GM23338 (cell line): ENCODE results near the gene AP1S3. TPM values are rescaled to one million over a fixed set of nuclear protein-coding genes. Genes with fewer than 3 reads are reported as not detected.

Source experiments
- ATAC-seq: fragments of 200-7000 bp; cut with Tn5 transposase; 3 replicates; pipeline ENCODE4 v1.9.1; 2020
- DNase-seq: peaks from one replicate; pipeline ENCODE4 v3.0.0-alpha.2; 2015; ENCODE audit warnings: low spot score
- H2AFZ ChIP-seq: fragments of 200-600 bp; sonication (generic); 2 replicates; pipeline ENCODE4 v1.8.0; 2016; ENCODE audit warnings: antibody characterized with exemption, mild to moderate bottlenecking, moderate library complexity
- H3F3A ChIP-seq: fragments of 200-600 bp; sonication (generic); replicated peaks from 2 replicates; pipeline ENCODE4 v1.8.0; 2017; ENCODE audit warnings: antibody characterized with exemption, mixed run types, low read depth
- H3K27ac ChIP-seq: fragments of 200-600 bp; sonication (generic); 2 replicates; pipeline ENCODE4 v1.6.1; 2016; ENCODE audit warnings: low read depth
- H3K27me3 ChIP-seq: fragments of 200-600 bp; sonication (generic); 2 replicates; pipeline ENCODE4 v1.8.0; 2016; ENCODE audit warnings: mild to moderate bottlenecking, mixed run types, moderate library complexity; ENCODE audit not compliant: insufficient read depth
- H3K36me3 ChIP-seq: fragments of 200-600 bp; sonication (generic); 2 replicates; pipeline ENCODE4 v1.8.0; 2016; ENCODE audit warnings: mild to moderate bottlenecking; ENCODE audit not compliant: insufficient read depth
- H3K4me1 ChIP-seq: fragments of 200-600 bp; sonication (generic); 2 replicates; pipeline ENCODE4 v1.8.0; 2016; ENCODE audit warnings: mild to moderate bottlenecking, moderate library complexity; ENCODE audit not compliant: insufficient read depth
- H3K4me2 ChIP-seq: fragments of 200-600 bp; sonication (generic); 2 replicates; pipeline ENCODE4 v1.7.1; 2017; ENCODE audit warnings: mixed run types
- H3K4me3 ChIP-seq: fragments of 200-600 bp; sonication (generic); 2 replicates; pipeline ENCODE4 v1.6.1; 2016; ENCODE audit warnings: mixed run types
- H3K79me2 ChIP-seq: fragments of 200-600 bp; sonication (generic); replicated peaks from 2 replicates; pipeline ENCODE4 v1.8.0; 2017; ENCODE audit warnings: mild to moderate bottlenecking; ENCODE audit not compliant: insufficient read depth
- H3K9me2 ChIP-seq: fragments of 200-600 bp; sonication (generic); 2 replicates; pipeline ENCODE4 v1.8.0; 2017; ENCODE audit not compliant: insufficient read depth
- H4K20me1 ChIP-seq: fragments of 200-600 bp; sonication (generic); replicated peaks from 2 replicates; pipeline ENCODE4 v1.8.0; 2017; ENCODE audit warnings: mild to moderate bottlenecking; ENCODE audit not compliant: insufficient read depth
- H3K27ac Mint-ChIP-seq: 2 replicates; pipeline ENCODE4 v1.8.0; 2020; ENCODE audit warnings: inconsistent platforms, mild to moderate bottlenecking, moderate library complexity, mixed read lengths
- H3K27me3 Mint-ChIP-seq: 3 replicates; pipeline ENCODE4 v1.8.0; 2022; ENCODE audit warnings: low read depth, mild to moderate bottlenecking, moderate library complexity, mixed read lengths, inconsistent platforms; ENCODE audit not compliant: insufficient read depth, poor library complexity
- H3K36me3 Mint-ChIP-seq: 3 replicates; pipeline ENCODE4 v1.8.0; 2021; ENCODE audit warnings: low read depth, mild to moderate bottlenecking, inconsistent platforms, moderate library complexity, mixed read lengths
- H3K4me1 Mint-ChIP-seq: 3 replicates; pipeline ENCODE4 v1.8.0; 2020; ENCODE audit warnings: mild to moderate bottlenecking, inconsistent platforms, mixed read lengths
- H3K4me3 Mint-ChIP-seq: 3 replicates; pipeline ENCODE4 v1.8.0; 2021; ENCODE audit warnings: moderate library complexity, mild to moderate bottlenecking, inconsistent platforms, mixed read lengths
- H3K9me3 Mint-ChIP-seq: 3 replicates; pipeline ENCODE4 v1.8.0; 2020; ENCODE audit warnings: moderate library complexity, mild to moderate bottlenecking, inconsistent platforms, mixed read lengths
- EZH2 ChIP-seq: fragments of 200-600 bp; sonication (generic); IDR thresholded peaks from one replicate; pipeline ENCODE4 v1.8.0; 2017; ENCODE audit warnings: antibody characterized with exemption, mild to moderate bottlenecking, low read depth; ENCODE audit not compliant: unreplicated experiment
- JUNB ChIP-seq: IDR thresholded peaks from one replicate; pipeline ENCODE4 v1.6.1; 2016; ENCODE audit warnings: antibody characterized with exemption; ENCODE audit not compliant: unreplicated experiment
- NANOG ChIP-seq: IDR thresholded peaks from 2 replicates; pipeline ENCODE4 v1.6.1; 2016; ENCODE audit warnings: antibody characterized with exemption, borderline replicate concordance
- POLR2AphosphoS5 ChIP-seq: IDR thresholded peaks from 2 replicates; pipeline ENCODE4 v1.6.1; 2016; ENCODE audit warnings: antibody characterized with exemption, low read depth
- ZNF114 ChIP-seq: fragments of 250-450 bp; sonication (Bioruptor Pico); IDR thresholded peaks from 2 replicates; pipeline ENCODE4 v1.5.0; 2020; ENCODE audit warnings: mild to moderate bottlenecking, moderate library complexity
- ZNF331 ChIP-seq: fragments of 250-450 bp; sonication (Bioruptor Pico); IDR thresholded peaks from 2 replicates; pipeline ENCODE4 v1.5.0; 2020; ENCODE audit warnings: low read depth, mild to moderate bottlenecking, moderate library complexity
- polyA plus RNA-seq: library from polyadenylated mRNA; unstranded; fragments of >200 nt; fragmentation: Nextera tagmentation; extraction: Ambion mirVana; gene quantifications from 2 replicates; pipeline ENCODE4 v1.2.1, GENCODE V29; 2016
- total RNA-seq: library from RNA; depleted of rRNA; stranded (reverse); fragments of >200 nt; shearing (Covaris generic); gene quantifications from 2 replicates; pipeline ENCODE4 v1.2.3, GENCODE V29; 2014
- TF ChIP-seq, protein P1 (sequence below): fragments of 250-450 bp; sonication (Bioruptor Pico); IDR thresholded peaks from 2 replicates; pipeline ENCODE4 v1.5.0; 2020; ENCODE audit warnings: mild to moderate bottlenecking, moderate library complexity
- TF ChIP-seq, protein P2 (sequence below): IDR thresholded peaks from one replicate; pipeline ENCODE4 v1.6.1; 2018; ENCODE audit warnings: antibody characterized with exemption; ENCODE audit not compliant: unreplicated experiment
- TF ChIP-seq, protein P3 (sequence below), 2 experiments: fragments of 200-600 bp in 1 of 2; sonication (generic) in 1 of 2; conservative IDR thresholded peaks; 2 replicates each; pipeline versions ENCODE4 v1.5.1 to v1.6.1; 2016 to 2017; ENCODE audit warnings: antibody characterized with exemption in 2 of 2, low read depth in 2 of 2, mild to moderate bottlenecking in 2 of 2, moderate library complexity in 1 of 2
- TF ChIP-seq, protein P4 (sequence below): IDR thresholded peaks from 2 replicates; pipeline ENCODE4 v1.6.1; 2016; ENCODE audit warnings: antibody characterized with exemption

The AP1S3 gene
- total and polyA plus RNA-seq, 2 experiments from 2014 or later, result 8.8 to 25.5 TPM

DNA sequence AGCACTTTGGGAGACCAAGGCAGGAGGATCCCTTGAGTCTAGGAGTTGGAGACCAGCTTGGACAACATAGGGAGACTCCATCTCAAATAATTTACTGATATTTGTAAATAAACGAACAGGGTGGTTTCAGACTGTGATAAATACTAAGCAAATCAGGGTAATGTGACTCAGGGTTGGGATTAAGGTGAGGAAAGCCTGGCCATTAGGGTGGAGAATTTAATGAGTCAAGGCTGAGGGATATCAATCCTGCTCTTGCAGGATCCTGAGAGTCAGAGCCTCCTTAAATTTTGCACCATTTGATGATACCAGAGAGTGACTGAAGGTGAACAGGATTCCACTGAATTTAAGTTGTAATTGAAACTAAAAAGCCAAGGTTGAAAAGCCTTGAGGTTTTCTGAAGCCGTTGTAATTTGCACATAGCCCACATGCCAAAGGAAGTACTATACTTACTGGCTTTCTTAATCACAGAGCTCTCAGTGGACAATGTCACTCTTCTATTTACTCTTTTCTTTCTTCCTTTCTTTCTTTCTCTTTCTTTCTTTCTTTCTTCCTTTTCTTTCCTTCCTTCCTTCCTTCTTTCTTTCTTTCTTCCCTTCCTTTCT is 28.6 kb upstream of the AP1S3 start:
- H3K27ac Mint-ChIP-seq, result no peak overlapping the region

More for the DNA sequence above, 28.6 kb upstream of the AP1S3 start:
- Histone ChIP-seq H4K20me1 (no peaks in the 10 kb centered on the region), H3K27me3 (no peaks in the 10 kb centered on the region), H3F3A (no peaks in the 10 kb centered on the region), H3K79me2 (no peaks in the 10 kb centered on the region), H3K4me3 (no peak overlapping the region), H3K9me2 (no peaks in the 10 kb centered on the region), H3K36me3 (no peaks in the 10 kb centered on the region), H3K27ac (peak overlapping the region; percentile 57), H3K4me1 (no peaks in the 10 kb centered on the region), H2AFZ (no peak overlapping the region), H3K4me2 (no peak overlapping the region)
- Mint-ChIP-seq H3K4me1 (peaks cover 3% of the 10 kb centered on the region; the same call in 1 of the 3 replicates), H3K27me3 (peaks cover 6% of the 10 kb centered on the region), H3K4me3 (no peak overlapping the region), H3K9me3 (no peaks in the 10 kb centered on the region), H3K36me3 (0 out of 3 replicates have a peak, but pooled peaks cover 3% of the 10 kb centered on the region)
- DNase-seq (peak; percentile 32), ATAC-seq (no peak)
- TF ChIP-seq, protein P1, sequence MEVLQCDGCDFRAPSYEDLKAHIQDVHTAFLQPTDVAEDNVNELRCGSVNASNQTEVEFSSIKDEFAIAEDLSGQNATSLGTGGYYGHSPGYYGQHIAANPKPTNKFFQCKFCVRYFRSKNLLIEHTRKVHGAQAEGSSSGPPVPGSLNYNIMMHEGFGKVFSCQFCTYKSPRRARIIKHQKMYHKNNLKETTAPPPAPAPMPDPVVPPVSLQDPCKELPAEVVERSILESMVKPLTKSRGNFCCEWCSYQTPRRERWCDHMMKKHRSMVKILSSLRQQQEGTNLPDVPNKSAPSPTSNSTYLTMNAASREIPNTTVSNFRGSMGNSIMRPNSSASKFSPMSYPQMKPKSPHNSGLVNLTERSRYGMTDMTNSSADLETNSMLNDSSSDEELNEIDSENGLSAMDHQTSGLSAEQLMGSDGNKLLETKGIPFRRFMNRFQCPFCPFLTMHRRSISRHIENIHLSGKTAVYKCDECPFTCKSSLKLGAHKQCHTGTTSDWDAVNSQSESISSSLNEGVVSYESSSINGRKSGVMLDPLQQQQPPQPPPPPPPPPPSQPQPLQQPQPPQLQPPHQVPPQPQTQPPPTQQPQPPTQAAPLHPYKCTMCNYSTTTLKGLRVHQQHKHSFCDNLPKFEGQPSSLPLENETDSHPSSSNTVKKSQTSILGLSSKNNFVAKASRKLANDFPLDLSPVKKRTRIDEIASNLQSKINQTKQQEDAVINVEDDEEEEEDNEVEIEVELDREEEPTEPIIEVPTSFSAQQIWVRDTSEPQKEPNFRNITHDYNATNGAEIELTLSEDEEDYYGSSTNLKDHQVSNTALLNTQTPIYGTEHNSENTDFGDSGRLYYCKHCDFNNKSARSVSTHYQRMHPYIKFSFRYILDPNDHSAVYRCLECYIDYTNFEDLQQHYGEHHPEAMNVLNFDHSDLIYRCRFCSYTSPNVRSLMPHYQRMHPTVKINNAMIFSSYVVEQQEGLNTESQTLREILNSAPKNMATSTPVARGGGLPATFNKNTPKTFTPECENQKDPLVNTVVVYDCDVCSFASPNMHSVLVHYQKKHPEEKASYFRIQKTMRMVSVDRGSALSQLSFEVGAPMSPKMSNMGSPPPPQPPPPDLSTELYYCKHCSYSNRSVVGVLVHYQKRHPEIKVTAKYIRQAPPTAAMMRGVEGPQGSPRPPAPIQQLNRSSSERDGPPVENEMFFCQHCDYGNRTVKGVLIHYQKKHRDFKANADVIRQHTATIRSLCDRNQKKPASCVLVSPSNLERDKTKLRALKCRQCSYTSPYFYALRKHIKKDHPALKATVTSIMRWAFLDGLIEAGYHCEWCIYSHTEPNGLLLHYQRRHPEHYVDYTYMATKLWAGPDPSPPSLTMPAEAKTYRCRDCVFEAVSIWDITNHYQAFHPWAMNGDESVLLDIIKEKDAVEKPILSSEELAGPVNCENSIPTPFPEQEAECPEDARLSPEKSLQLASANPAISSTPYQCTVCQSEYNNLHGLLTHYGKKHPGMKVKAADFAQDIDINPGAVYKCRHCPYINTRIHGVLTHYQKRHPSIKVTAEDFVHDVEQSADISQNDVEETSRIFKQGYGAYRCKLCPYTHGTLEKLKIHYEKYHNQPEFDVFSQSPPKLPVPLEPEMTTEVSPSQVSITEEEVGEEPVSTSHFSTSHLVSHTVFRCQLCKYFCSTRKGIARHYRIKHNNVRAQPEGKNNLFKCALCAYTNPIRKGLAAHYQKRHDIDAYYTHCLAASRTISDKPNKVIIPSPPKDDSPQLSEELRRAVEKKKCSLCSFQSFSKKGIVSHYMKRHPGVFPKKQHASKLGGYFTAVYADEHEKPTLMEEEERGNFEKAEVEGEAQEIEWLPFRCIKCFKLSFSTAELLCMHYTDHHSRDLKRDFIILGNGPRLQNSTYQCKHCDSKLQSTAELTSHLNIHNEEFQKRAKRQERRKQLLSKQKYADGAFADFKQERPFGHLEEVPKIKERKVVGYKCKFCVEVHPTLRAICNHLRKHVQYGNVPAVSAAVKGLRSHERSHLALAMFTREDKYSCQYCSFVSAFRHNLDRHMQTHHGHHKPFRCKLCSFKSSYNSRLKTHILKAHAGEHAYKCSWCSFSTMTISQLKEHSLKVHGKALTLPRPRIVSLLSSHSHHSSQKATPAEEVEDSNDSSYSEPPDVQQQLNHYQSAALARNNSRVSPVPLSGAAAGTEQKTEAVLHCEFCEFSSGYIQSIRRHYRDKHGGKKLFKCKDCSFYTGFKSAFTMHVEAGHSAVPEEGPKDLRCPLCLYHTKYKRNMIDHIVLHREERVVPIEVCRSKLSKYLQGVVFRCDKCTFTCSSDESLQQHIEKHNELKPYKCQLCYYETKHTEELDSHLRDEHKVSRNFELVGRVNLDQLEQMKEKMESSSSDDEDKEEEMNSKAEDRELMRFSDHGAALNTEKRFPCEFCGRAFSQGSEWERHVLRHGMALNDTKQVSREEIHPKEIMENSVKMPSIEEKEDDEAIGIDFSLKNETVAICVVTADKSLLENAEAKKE (CRISPR knock-in tag), result no peak
- TF ChIP-seq POLR2AphosphoS5, result no peak
- no peak for TF ChIP-seq NANOG
- TF ChIP-seq, protein P2, sequence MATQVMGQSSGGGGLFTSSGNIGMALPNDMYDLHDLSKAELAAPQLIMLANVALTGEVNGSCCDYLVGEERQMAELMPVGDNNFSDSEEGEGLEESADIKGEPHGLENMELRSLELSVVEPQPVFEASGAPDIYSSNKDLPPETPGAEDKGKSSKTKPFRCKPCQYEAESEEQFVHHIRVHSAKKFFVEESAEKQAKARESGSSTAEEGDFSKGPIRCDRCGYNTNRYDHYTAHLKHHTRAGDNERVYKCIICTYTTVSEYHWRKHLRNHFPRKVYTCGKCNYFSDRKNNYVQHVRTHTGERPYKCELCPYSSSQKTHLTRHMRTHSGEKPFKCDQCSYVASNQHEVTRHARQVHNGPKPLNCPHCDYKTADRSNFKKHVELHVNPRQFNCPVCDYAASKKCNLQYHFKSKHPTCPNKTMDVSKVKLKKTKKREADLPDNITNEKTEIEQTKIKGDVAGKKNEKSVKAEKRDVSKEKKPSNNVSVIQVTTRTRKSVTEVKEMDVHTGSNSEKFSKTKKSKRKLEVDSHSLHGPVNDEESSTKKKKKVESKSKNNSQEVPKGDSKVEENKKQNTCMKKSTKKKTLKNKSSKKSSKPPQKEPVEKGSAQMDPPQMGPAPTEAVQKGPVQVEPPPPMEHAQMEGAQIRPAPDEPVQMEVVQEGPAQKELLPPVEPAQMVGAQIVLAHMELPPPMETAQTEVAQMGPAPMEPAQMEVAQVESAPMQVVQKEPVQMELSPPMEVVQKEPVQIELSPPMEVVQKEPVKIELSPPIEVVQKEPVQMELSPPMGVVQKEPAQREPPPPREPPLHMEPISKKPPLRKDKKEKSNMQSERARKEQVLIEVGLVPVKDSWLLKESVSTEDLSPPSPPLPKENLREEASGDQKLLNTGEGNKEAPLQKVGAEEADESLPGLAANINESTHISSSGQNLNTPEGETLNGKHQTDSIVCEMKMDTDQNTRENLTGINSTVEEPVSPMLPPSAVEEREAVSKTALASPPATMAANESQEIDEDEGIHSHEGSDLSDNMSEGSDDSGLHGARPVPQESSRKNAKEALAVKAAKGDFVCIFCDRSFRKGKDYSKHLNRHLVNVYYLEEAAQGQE, result no peak
- no peak for TF ChIP-seq ZNF331 (CRISPR knock-in tag)
- TF ChIP-seq, protein P3, sequence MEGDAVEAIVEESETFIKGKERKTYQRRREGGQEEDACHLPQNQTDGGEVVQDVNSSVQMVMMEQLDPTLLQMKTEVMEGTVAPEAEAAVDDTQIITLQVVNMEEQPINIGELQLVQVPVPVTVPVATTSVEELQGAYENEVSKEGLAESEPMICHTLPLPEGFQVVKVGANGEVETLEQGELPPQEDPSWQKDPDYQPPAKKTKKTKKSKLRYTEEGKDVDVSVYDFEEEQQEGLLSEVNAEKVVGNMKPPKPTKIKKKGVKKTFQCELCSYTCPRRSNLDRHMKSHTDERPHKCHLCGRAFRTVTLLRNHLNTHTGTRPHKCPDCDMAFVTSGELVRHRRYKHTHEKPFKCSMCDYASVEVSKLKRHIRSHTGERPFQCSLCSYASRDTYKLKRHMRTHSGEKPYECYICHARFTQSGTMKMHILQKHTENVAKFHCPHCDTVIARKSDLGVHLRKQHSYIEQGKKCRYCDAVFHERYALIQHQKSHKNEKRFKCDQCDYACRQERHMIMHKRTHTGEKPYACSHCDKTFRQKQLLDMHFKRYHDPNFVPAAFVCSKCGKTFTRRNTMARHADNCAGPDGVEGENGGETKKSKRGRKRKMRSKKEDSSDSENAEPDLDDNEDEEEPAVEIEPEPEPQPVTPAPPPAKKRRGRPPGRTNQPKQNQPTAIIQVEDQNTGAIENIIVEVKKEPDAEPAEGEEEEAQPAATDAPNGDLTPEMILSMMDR (conservative IDR thresholded peaks at IDR 0.05; ENCODE audit: low read depth in 2 of 2), result no peak
- no peak for TF ChIP-seq JUNB
- TF ChIP-seq, protein P4, sequence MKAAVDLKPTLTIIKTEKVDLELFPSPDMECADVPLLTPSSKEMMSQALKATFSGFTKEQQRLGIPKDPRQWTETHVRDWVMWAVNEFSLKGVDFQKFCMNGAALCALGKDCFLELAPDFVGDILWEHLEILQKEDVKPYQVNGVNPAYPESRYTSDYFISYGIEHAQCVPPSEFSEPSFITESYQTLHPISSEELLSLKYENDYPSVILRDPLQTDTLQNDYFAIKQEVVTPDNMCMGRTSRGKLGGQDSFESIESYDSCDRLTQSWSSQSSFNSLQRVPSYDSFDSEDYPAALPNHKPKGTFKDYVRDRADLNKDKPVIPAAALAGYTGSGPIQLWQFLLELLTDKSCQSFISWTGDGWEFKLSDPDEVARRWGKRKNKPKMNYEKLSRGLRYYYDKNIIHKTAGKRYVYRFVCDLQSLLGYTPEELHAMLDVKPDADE, result no peak
- no peak for TF ChIP-seq ZNF114
- no peak for TF ChIP-seq EZH2
